ENCODE measurements around the gene PTPRR. TPM values are rescaled to one million over a fixed set of nuclear protein-coding genes. Genes with fewer than 3 reads are reported as not detected.

Gene PTPRR
- total RNA-seq, 4 donors from 2014 or later, result 0.19 TPM; not detected in 3

GRCh38 chr12:70686907-70687306, 233.6 kb downstream of the PTPRR start:
- intact Hi-C loops (cut with DNase I), result no loop called here
- H3K27me3 ChIP-seq, result no peaks in the 10 kb centered on the region
- H3K9me3 ChIP-seq, result no peaks in the 10 kb centered on the region
- TF ChIP-seq CTCF (IDR thresholded peaks at IDR 0.05) (no peak), POLR2A (IDR thresholded peaks at IDR 0.05) (no peak)
- no peak overlapping the region for H3K27ac ChIP-seq
- no peak overlapping the region for H3K4me3 ChIP-seq
- H3K4me1 ChIP-seq, result no peaks in the 10 kb centered on the region
- WGBS, 2 donors, result 20 to 36% methylated on average over 1 of the region's 1 CpG
- no peaks in the 10 kb centered on the region for H3K36me3 ChIP-seq
- no peak for DNase-seq

GRCh38 chr12:70686299-70686698, 234.2 kb downstream of the PTPRR start:
- WGBS, 2 donors, result 85% methylated on average over 2 of the region's 2 CpGs
- TF ChIP-seq CTCF (IDR thresholded peaks at IDR 0.05) (no peak), POLR2A (IDR thresholded peaks at IDR 0.05) (no peak)
- intact Hi-C loops (cut with DNase I), result no loop called here
- H3K27ac ChIP-seq, result no peak overlapping the region
- H3K36me3 ChIP-seq, result no peaks in the 10 kb centered on the region
- H3K4me3 ChIP-seq, result no peak overlapping the region
- no peaks in the 10 kb centered on the region for H3K27me3 ChIP-seq
- H3K9me3 ChIP-seq, result no peaks in the 10 kb centered on the region
- no peak for DNase-seq
- no peaks in the 10 kb centered on the region for H3K4me1 ChIP-seq

DNA sequence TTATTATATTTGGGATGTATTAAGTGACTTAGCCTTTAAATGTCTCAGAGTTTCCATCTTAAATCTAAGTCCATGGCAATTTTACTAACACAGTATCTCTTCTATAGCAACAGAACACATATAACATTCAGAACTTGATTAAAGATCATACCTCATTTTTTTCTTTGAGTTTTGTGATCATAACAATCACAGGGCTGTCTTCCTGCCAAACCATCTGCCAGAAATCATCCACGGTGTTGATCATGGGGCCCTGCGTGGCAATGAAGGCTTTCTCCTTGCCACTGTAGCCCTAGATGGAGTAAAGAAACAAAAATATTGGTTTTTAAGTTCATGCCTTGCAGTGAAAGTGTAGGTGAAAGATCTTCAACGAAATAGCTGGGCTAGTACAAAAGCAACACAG, 236.6 kb downstream of the PTPRR start:
- no peak for DNase-seq
- Histone ChIP-seq H3K36me3 (no peaks in the 10 kb centered on the region), H3K4me3 (no peak overlapping the region), H3K9me3 (peaks cover 0 to 5% (median 0%) of the 10 kb centered on the region in 3 donors), H3K4me1 (no peaks in the 10 kb centered on the region), H3K27ac (no peak overlapping the region), H3K27me3 (no peaks in the 10 kb centered on the region)
- TF ChIP-seq CTCF (IDR thresholded peaks at IDR 0.05) (no peak), POLR2A (IDR thresholded peaks at IDR 0.05) (no peak)
- intact Hi-C loops (cut with DNase I), result no loop called here
- 44 to 49% methylated on average over 3 of the region's 3 CpGs for WGBS, 2 donors

DNA sequence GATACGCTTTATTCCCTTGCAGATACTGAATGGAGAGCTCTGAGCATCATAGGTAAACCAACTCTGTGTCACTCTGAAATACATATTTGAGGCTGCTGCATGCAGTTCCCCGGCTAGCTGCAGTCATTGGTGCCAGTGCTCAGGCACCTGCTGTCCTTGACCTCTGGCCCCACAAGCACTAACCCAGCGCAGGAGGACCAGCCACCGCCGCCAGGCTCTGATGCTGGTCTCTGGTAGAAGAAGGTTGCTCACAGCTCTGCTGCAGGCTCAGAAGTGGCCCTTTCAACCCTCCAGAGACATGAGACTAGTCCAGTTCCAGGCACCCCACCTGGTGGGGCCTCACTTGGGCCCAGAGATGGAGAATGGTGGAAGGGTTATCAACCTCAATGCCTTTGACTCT, 248.8 kb downstream of the PTPRR start:
- H3K4me3 ChIP-seq, result no peak overlapping the region
- WGBS, 2 donors, result 91% methylated on average over 1 to 5 of the region's 5 CpGs
- H3K36me3 ChIP-seq, result no peaks in the 10 kb centered on the region
- H3K9me3 ChIP-seq, result no peaks in the 10 kb centered on the region
- no peak overlapping the region for H3K27ac ChIP-seq
- H3K27me3 ChIP-seq, result no peaks in the 10 kb centered on the region
- no peak for DNase-seq
- intact Hi-C loops (cut with DNase I), result no loop called here
- no peak for TF ChIP-seq CTCF (IDR thresholded peaks at IDR 0.05)
- TF ChIP-seq POLR2A (IDR thresholded peaks at IDR 0.05), result no peak
- no peaks in the 10 kb centered on the region for H3K4me1 ChIP-seq

- DNase-seq, result no peak
- 56 to 63% methylated on average over 3 of the region's 3 CpGs for WGBS, 2 donors
- intact Hi-C loops (cut with DNase I), result no loop called here
- Histone ChIP-seq H3K27me3 (no peaks in the 10 kb centered on the region), H3K36me3 (no peaks in the 10 kb centered on the region), H3K27ac (no peak overlapping the region), H3K4me3 (no peak overlapping the region), H3K9me3 (no peaks in the 10 kb centered on the region), H3K4me1 (no peaks in the 10 kb centered on the region)
- TF ChIP-seq POLR2A (IDR thresholded peaks at IDR 0.05) (no peak), CTCF (IDR thresholded peaks at IDR 0.05) (no peak)
Observed at GRCh38 chr12:70670948-70671347, 249.6 kb downstream of the PTPRR start.

All from esophagus squamous epithelium (tissue), 5 donors.